SK-N-SH (cell line): ENCODE measurements around the gene ZMYND8. TPM values are rescaled to one million over a fixed set of nuclear protein-coding genes. Genes with fewer than 3 reads are reported as not detected.

Experiments used
- CTCF ChIA-PET: fragments of 300-600, 350-600 bp; formaldehyde crosslinking; extraction: SDS; loops from one replicate; lab custom pipeline; 2021; lab: Yijun Ruan, JAX
- POLR2A ChIA-PET: fragments of 350-600 bp; sonication (Branson Sonifier 250); formaldehyde crosslinking; extraction: SDS; loops from one replicate; lab custom pipeline; 2020; ENCODE audit warnings: antibody characterized with exemption, inconsistent platforms; lab: Yijun Ruan, JAX
- DNase-seq: peaks from one replicate; pipeline ENCODE4 v3.0.0; 2012
- H2AFZ ChIP-seq: fragments of 200-600 bp; sonication (generic); 2 replicates; pipeline ENCODE4 v1.8.1; 2016; ENCODE audit warnings: antibody characterized with exemption, mild to moderate bottlenecking, low read depth
- H3F3A ChIP-seq: fragments of 200-600 bp; sonication (generic); replicated peaks from 2 replicates; pipeline ENCODE3; 2016; ENCODE audit warnings: antibody characterized with exemption, mild to moderate bottlenecking; ENCODE audit not compliant: insufficient read depth
- H3K27ac ChIP-seq, 2 experiments: fragments of 200-500 bp in 1 of 2; fragments of 200-600 bp in 1 of 2; sonication (Bioruptor generic) in 1 of 2; sonication (generic), shearing (Covaris generic) in 1 of 2; 2 replicates each; pipeline versions ENCODE4 v1.5.1 to v1.6.1; 2014 to 2016; ENCODE audit warnings: low read depth in 2 of 2, inconsistent platforms in 1 of 2, low read length in 1 of 2, mild to moderate bottlenecking in 1 of 2, mixed read lengths in 1 of 2
- H3K27me3 ChIP-seq: fragments of 200-600 bp; sonication (generic), shearing (Covaris generic); 2 replicates; pipeline ENCODE4 v1.6.1; 2016; ENCODE audit warnings: mixed run types; ENCODE audit not compliant: insufficient read depth
- H3K36me3 ChIP-seq, 2 experiments: fragments of 200-500 bp in 1 of 2; fragments of 200-600 bp in 1 of 2; sonication (Bioruptor generic) in 1 of 2; sonication (generic) in 1 of 2; replicated peaks in 1 of 2; 2 replicates each; pipeline versions ENCODE3 to v1.5.1; 2014 to 2016; ENCODE audit warnings: low read length in 1 of 2, mild to moderate bottlenecking in 1 of 2; ENCODE audit not compliant: insufficient read depth in 2 of 2, control insufficient read depth in 1 of 2
- H3K4me1 ChIP-seq, 2 experiments: fragments of 200-500 bp in 1 of 2; fragments of 200-600 bp in 1 of 2; sonication (Bioruptor generic) in 1 of 2; sonication (generic), shearing (Covaris generic) in 1 of 2; 2 replicates each; pipeline versions ENCODE4 v1.5.1 to v1.6.1; 2014 to 2016; ENCODE audit warnings: low read depth in 1 of 2, low read length in 1 of 2, mixed run types in 1 of 2; ENCODE audit not compliant: insufficient read depth in 2 of 2, control insufficient read depth in 1 of 2
- H3K4me2 ChIP-seq: fragments of 200-600 bp; sonication (generic), shearing (Covaris generic); 2 replicates; pipeline ENCODE4 v1.6.1; 2017; ENCODE audit warnings: mixed run types
- H3K4me3 ChIP-seq, 2 experiments: fragments of 200-500 bp in 1 of 2; fragments of 200-600 bp in 1 of 2; sonication (Bioruptor generic) in 1 of 2; sonication (generic), shearing (Covaris generic) in 1 of 2; 2 replicates each; pipeline versions ENCODE4 v1.5.1 to v1.8.1; 2014 to 2016; ENCODE audit warnings: low read depth in 2 of 2, inconsistent platforms in 1 of 2, low read length in 1 of 2, mild to moderate bottlenecking in 1 of 2, mixed read lengths in 1 of 2, moderate library complexity in 1 of 2
- H3K79me2 ChIP-seq: fragments of 200-600 bp; sonication (generic); 2 replicates; pipeline ENCODE4 v1.8.1; 2017; ENCODE audit warnings: mild to moderate bottlenecking; ENCODE audit not compliant: insufficient read depth
- H3K9ac ChIP-seq: fragments of 200-600 bp; sonication (generic); 2 replicates; pipeline ENCODE4 v1.6.1; 2017; ENCODE audit warnings: mixed run types
- H3K9me2 ChIP-seq: fragments of 200-600 bp; sonication (generic); 2 replicates; pipeline ENCODE4 v1.6.1; 2017; ENCODE audit warnings: mixed run types
- H3K9me3 ChIP-seq: fragments of 200-600 bp; sonication (generic); 2 replicates; pipeline ENCODE4 v1.6.1; 2017; ENCODE audit warnings: mixed run types, mild to moderate bottlenecking, moderate library complexity
- H4K20me1 ChIP-seq: fragments of 200-600 bp; sonication (generic); 2 replicates; pipeline ENCODE4 v1.6.1; 2017; ENCODE audit warnings: mild to moderate bottlenecking, mixed run types; ENCODE audit not compliant: insufficient read depth
- EZH2phosphoT487 ChIP-seq: fragments of 200-600 bp; sonication (generic); IDR thresholded peaks from 2 replicates; pipeline ENCODE4 v1.6.1; 2017; ENCODE audit warnings: low read depth, mixed run types, mild to moderate bottlenecking, antibody characterized with exemption, moderate library complexity, borderline replicate concordance
- FOSL2 ChIP-seq: IDR thresholded peaks from 2 replicates; pipeline ENCODE4 v1.4.0; 2012; ENCODE audit warnings: low read depth, mild to moderate bottlenecking, moderate library complexity, borderline replicate concordance
- FOXJ3 ChIP-seq: sonication (generic); formaldehyde crosslinking; IDR thresholded peaks from 2 replicates; pipeline ENCODE4 v1.5.1; 2020; ENCODE audit warnings: mild to moderate bottlenecking, missing genetic modification reagents
- MEF2A ChIP-seq: IDR thresholded peaks from 2 replicates; pipeline ENCODE4 v1.4.0; 2012; ENCODE audit warnings: low read depth, borderline replicate concordance
- MXI1 ChIP-seq: IDR thresholded peaks from 2 replicates; pipeline ENCODE4 v1.6.1; 2012; ENCODE audit warnings: mild to moderate bottlenecking, low read depth, low read length, improper control_type of control experiment
- NFIC ChIP-seq: IDR thresholded peaks from 2 replicates; pipeline ENCODE4 v1.4.0; 2012; ENCODE audit warnings: borderline replicate concordance
- PBX3 ChIP-seq: IDR thresholded peaks from 2 replicates; pipeline ENCODE4; 2012
- RAD21 ChIP-seq: IDR thresholded peaks from 2 replicates; pipeline ENCODE4 v1.6.1; 2012; ENCODE audit warnings: mild to moderate bottlenecking, low read length
- RCOR1 ChIP-seq: fragments of 150-350 bp; IDR thresholded peaks from 2 replicates; pipeline ENCODE4 v1.6.1; 2017; ENCODE audit warnings: antibody characterized with exemption, low read length
- REST ChIP-seq: IDR thresholded peaks from 2 replicates; pipeline ENCODE4 v1.6.1; 2012; ENCODE audit warnings: mild to moderate bottlenecking, low read depth, low read length, moderate library complexity
- RXRA ChIP-seq: IDR thresholded peaks from 2 replicates; pipeline ENCODE4 v1.4.0; 2012; ENCODE audit warnings: low read depth, mild to moderate bottlenecking, borderline replicate concordance
- USF1 ChIP-seq: IDR thresholded peaks from 2 replicates; pipeline ENCODE4 v1.4.0; 2012; ENCODE audit warnings: low read depth, borderline replicate concordance
- USF2 ChIP-seq: fragments of 150-350 bp; IDR thresholded peaks from 2 replicates; pipeline ENCODE4 v1.6.1; 2017; ENCODE audit warnings: antibody characterized with exemption, low read length, low read depth, borderline replicate concordance
- WGBS: methylation state at CpG from one replicate; pipeline ENCODE4 v1.1.6; 2017; ENCODE audit warnings: low lambda C conversion rate; 5-methylcytosine and 5-hydroxymethylcytosine counted together
- polyA plus RNA-seq, 3 experiments: library from polyadenylated mRNA; depleted of rRNA; stranded (reverse); fragments of >200 nt; gene quantifications; 2 replicates each; pipeline ENCODE4 v1.2.3, GENCODE V29; 2012

The ZMYND8 gene
- polyA plus RNA-seq, 1 of the 3 experiments (the other 2 are of a cell fraction) = 25.3 TPM

- Histone ChIP-seq H3K27me3 (no peaks in the 10 kb centered on the region), H3K4me1 (no peaks in the 10 kb centered on the region; a peak in 1 of 4 replicates), H4K20me1 (no peaks in the 10 kb centered on the region), H3K9me2 (no peaks in the 10 kb centered on the region), H3K27ac (no peak overlapping the region), H3K4me2 (no peak overlapping the region), H3K36me3 (peaks cover 58 to 79% of the 10 kb centered on the region in 2 experiments), H3K4me3 (no peak overlapping the region), H2AFZ (no peak overlapping the region), H3K79me2 (peaks cover 13% of the 10 kb centered on the region; the same call in 1 of the 2 replicates), H3K9me3 (no peaks in the 10 kb centered on the region), H3K9ac (no peak overlapping the region), H3F3A (peaks cover 5% of the 10 kb centered on the region)
- POLR2A ChIA-PET = no interaction called here
- no peak for DNase-seq
- CTCF ChIA-PET = interaction anchor here (3.0 kb wide), 1 partner anchor 159 kb away, joined by 17 read pairs; no protein-coding TSS in a partner anchor
- 98% methylated on average over 4 of the region's 4 CpGs for WGBS
- TF ChIP-seq PBX3 (no peak), RCOR1 (no peak), USF2 (no peak), REST (no peak), FOSL2 (no peak), MEF2A (no peak), FOXJ3 (CRISPR knock-in tag) (no peak), MXI1 (no peak), EZH2phosphoT487 (no peak), RAD21 (no peak), NFIC (no peak), USF1 (no peak), RXRA (no peak)
Measured at GRCh38 chr20:47224857-47225256, 131.6 kb downstream of the ZMYND8 start.
